Subcutaneous adipose tissue (tissue), 4 donors: ENCODE data around the gene POTEF. TPM values are rescaled to one million over a fixed set of nuclear protein-coding genes. Genes with fewer than 3 reads are reported as not detected.
"Not testable (repeated sequence)": the region's sequence is repeated elsewhere in the genome, so short reads cannot be mapped to it uniquely, and the experiment has no call there.

Experiments
- small RNA-seq: library from RNA; depleted of rRNA; stranded (forward); fragments of <200 nt; gene quantifications from one replicate; pipeline ENCODE3, GENCODE V24; 2016
- total RNA-seq, 4 donors: library from RNA; depleted of rRNA; stranded (reverse); fragments of >200 nt; gene quantifications; one replicate each; pipeline ENCODE4 v1.1.0, GENCODE V29; 2016
- TF ChIP-seq, protein P1 (sequence below): fragments of 450-650 bp; IDR thresholded peaks from one replicate; pipeline ENCODE4 v1.5.1; 2016; ENCODE audit warnings: low read depth, mild to moderate bottlenecking, control low read depth, antibody characterized with exemption, moderate library complexity

POTEF gene
- total RNA-seq, 4 donors from 2014 or later = not detected

DNA sequence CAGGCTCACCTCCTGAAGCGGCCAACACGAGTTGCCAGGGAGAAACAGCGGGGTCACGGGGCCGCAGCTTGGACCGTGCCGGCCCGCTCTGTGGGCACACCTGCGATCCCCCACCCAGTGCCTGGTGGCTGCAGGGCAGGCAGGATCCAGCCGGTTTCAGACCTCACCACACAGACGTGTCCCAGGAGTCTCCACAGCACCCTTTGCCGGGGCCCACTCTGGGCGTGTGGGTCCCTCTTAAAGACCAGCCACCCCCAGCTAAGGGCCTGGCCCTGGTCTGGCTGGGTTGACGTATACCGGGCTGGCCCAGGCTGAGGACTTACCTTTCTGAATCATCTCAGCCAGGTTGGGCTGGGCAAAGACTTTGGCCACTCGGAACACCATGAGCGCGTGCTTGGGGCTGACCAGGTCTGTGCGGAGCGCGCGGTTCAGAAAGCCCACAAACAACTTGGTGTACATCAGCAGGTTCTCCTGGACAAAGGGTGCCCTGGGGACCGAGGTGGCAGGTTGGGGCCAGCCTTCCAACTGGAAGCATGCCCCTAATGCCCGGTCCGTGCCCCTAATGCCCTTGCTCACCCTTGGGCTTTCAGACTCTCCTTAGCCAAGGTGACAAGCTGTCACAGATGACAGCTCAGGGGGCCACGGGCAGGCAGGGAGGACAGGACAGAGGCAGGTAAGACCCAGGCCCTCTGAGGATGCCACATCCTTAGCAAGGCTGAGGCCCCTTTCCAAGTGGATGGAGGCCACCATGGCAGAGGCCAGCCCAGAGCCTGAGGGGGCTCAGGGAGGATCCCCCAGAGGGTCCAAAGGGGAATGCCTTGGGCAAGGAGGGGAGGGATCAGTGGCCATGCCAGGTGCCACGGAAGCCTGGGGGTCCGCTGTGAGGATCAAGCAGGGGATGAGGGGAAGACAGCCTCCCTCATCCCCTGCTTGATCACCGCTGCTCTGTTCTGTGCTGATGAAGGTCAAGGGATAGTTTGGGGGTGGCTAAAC is 26.0 kb upstream of the POTEF start:
- TF ChIP-seq, protein P1, sequence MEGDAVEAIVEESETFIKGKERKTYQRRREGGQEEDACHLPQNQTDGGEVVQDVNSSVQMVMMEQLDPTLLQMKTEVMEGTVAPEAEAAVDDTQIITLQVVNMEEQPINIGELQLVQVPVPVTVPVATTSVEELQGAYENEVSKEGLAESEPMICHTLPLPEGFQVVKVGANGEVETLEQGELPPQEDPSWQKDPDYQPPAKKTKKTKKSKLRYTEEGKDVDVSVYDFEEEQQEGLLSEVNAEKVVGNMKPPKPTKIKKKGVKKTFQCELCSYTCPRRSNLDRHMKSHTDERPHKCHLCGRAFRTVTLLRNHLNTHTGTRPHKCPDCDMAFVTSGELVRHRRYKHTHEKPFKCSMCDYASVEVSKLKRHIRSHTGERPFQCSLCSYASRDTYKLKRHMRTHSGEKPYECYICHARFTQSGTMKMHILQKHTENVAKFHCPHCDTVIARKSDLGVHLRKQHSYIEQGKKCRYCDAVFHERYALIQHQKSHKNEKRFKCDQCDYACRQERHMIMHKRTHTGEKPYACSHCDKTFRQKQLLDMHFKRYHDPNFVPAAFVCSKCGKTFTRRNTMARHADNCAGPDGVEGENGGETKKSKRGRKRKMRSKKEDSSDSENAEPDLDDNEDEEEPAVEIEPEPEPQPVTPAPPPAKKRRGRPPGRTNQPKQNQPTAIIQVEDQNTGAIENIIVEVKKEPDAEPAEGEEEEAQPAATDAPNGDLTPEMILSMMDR = no peak

DNA sequence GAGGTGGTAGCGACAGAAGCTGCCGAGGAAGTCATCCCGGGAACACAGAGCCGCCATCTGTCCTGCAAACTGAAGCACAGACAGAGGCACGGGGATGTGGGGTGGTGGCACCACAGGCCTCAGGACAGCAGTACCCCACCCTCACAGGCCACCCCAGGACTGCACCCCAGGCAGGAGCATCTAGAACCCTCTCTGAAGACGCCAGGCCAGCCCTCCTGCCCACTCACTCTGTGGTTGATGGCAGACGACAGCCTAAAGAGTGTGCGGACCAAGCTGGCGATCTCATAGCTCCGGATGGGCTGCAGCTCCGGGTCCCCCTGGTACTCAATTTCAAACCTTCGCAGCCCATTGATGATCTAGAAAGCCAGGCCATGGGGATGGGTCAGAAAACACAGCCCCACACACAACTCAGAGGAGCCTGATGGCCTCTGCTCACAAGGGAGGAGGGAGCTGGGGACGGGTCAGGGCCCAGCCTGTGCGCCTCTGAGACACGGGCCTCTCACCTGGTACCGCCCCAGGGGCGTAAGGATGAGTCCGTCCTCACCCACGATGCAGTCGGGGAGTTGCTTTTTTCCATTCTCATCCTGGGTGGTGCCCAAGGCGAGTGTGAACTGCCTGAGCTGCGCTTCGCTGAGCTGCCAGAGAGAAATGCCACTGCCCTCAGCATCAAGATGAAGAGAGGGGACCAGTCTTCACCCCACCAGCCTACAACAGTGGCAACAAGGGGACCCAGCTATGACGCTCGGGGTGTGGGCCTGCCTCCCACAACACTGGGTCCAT is 24.0 kb upstream of the POTEF start:
- TF ChIP-seq, protein P1 = no peak

DNA sequence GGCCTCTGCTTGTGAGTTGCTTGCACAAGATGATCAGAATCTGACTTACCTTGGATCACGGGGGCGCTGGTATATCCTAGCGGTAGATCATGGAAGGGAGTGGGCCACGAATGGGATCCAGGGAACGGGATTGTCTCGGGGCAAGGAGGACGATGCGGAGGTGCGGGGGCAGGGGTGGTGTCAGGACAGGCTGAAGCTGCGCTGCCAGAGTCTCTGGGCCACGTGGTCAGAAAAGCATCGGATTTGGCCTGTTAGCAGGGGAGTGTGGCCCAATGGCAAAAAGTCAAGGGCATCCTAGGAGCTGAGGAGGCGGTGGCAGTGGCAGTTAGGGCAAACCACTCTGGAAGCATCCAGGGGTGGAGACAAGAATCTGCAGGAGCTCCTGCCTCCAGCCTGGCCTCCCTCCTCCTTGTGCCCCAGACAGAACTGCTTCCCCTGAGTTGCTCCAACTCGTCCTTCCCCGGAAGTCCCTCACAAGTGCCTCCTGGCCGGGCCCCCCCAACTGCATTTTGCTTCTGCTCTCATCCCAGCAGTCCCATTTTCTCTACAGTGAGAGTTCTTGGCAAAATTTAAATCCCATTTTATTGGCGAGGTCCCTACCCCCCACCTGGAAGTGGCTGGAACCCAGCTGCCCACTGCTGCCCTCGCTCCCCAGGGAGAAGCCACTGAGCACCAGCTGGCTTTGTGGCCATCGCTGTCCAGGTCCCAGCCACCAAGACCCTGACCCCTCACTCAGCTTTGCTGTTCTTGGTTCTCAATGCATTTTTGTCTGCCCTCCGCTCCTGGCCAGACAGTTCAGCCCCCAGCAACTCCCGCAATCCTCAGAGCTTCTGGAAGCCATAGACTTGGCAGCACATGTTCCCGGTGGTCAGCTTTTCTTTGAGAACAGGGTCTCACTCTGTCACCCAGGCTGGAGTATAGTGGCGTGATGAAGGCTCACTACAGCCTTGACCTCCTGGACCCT is 21.4 kb upstream of the POTEF start:
- TF ChIP-seq, protein P1 = no peak

DNA sequence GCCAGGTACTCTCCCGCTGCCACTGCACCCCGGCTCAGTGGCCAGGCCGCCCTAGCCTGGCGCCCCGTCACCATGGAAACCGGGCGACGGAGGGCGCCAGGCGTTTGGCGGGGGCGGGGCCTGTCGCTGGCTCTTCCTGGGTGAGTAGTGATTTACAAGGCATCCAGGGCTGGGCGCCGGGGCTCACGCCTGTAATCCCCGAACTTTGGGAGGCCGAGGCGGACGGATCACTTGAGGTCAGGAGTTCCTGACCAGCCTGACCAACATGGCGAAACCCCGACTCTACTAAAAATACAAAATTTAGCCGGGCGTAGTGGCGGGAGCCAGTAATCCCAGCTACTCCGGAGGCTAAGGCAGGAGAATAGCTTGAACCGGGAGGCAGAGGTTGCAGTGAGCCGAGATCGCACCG is 16.0 kb upstream of the POTEF start, which contains the start of gene CCDC74B:
Gene CCDC74B, minus strand, starts transcription at position 107 of the 409 bp plus-strand sequence. CDS start 116 bp downstream, outside the sequence.
- TF ChIP-seq, protein P1 = not testable (repeated sequence)

DNA sequence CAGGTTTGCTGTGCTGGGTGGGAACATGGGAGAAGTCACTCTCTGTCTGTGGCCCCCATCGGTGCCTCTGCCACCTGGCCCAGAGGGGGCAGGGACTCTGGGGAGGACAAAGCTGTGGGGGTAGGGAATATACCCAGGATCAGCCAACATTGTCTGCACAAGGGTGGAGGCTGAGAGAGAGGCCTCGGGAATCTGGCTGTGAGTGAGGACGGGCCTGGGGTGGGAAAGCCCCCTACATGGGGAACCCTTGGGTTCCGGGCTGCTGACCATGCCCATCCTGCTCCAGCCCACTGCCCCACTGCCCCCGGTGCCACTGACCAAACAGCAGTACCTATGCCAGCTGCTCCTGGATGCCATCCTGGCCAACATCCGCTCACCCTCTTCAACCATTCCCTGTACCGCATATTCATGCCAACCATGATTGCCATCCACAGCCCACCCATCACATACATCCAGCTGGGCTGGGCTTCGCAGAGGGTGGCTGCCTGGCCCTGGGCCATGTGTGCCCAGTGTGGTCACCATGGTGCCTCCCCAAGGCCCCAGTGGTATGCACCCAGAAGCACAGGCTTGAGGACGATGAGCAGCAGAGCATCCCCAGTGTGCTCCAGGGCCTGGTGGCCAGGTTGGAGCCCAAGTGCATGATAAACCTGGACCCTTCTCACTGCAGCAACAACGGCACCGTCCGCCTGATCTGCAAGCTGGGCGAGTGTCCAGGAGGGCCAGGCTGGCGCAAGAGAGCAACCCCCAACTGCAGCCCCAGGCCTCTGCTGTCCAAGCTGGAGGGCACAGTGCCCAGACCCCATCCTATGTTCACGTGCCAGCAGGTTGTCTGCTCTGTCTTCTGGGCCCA is 6.9 kb upstream of the POTEF start:
- TF ChIP-seq, protein P1 = no peak

Small RNA genes lying within 50 kb of the gene (small RNA-seq; reads per million reads assigned to genes)
- gene AC018865.2 (not detected), gene RNU6-1049P (not detected)

Other genes with a start within 250 kb of the POTEF start
- gene RAB6C, start 149.6 kb downstream of the POTEF start, total RNA-seq = not detected
- gene CCDC74B, start 15.9 kb upstream of the POTEF start, total RNA-seq = 1 to 10 TPM; 1.3 to 2.6 (median 2.1) TPM
- 10 to 100 TPM; 20.9 to 38.2 (median 25.9) TPM for gene SMPD4, start 52.4 kb upstream of the POTEF start, total RNA-seq
- 100 to 1,000 TPM in 1 of 4 donors, 10 to 100 TPM in 3; 20.7 to 109 (median 93.2) TPM for gene MZT2B, start 53.0 kb upstream of the POTEF start, total RNA-seq
- gene TUBA3E, start 69.2 kb upstream of the POTEF start, total RNA-seq = not detected
- gene IMP4, start 213.7 kb upstream of the POTEF start, total RNA-seq = 100 to 1,000 TPM in 1 of 4 donors, 10 to 100 TPM in 3; 66.5 to 112 (median 75.2) TPM
- 10 to 100 TPM; 29.2 to 64.3 (median 58.7) TPM for gene PTPN18, start 226.8 kb upstream of the POTEF start, total RNA-seq